KMS-11 (cell line): Measurements from ENCODE around the gene TENM4.

Experiments used
- H2AFZ ChIP-seq: fragments of 200-600 bp; sonication (generic); 2 replicates; pipeline ENCODE4 v1.6.1; 2016; ENCODE audit warnings: antibody characterized with exemption, mixed run types, low read depth
- H3K27ac ChIP-seq: fragments of 200-600 bp; sonication (generic); 2 replicates; pipeline ENCODE4 v1.6.1; 2016; ENCODE audit warnings: mild to moderate bottlenecking, mixed run types
- H3K27me3 ChIP-seq: fragments of 200-600 bp; sonication (generic); 2 replicates; pipeline ENCODE4 v1.6.1; 2017; ENCODE audit warnings: mild to moderate bottlenecking, low read depth, mixed run types, moderate library complexity; ENCODE audit not compliant: insufficient read depth
- H3K36me3 ChIP-seq: fragments of 200-600 bp; sonication (generic); 2 replicates; pipeline ENCODE4 v1.6.1; 2017; ENCODE audit warnings: mild to moderate bottlenecking, mixed run types; ENCODE audit not compliant: insufficient read depth
- H3K4me1 ChIP-seq: fragments of 200-600 bp; sonication (generic); 2 replicates; pipeline ENCODE4 v1.6.1; 2016; ENCODE audit warnings: mild to moderate bottlenecking, low read depth, mixed run types; ENCODE audit not compliant: poor library complexity, severe bottlenecking
- H3K4me2 ChIP-seq: fragments of 200-600 bp; sonication (generic); 2 replicates; pipeline ENCODE4 v1.7.0; 2016; ENCODE audit warnings: mild to moderate bottlenecking, mixed run types
- H3K4me3 ChIP-seq: fragments of 200-600 bp; sonication (generic); IDR thresholded peaks from 2 replicates; pipeline ENCODE4 v1.6.1; 2017; ENCODE audit warnings: low read depth, low read length, mixed read lengths; ENCODE audit not compliant: insufficient read depth
- H3K79me2 ChIP-seq: fragments of 200-600 bp; sonication (generic); 2 replicates; pipeline ENCODE4 v1.6.1; 2016; ENCODE audit warnings: low read depth, mixed run types; ENCODE audit not compliant: insufficient read depth
- H3K9ac ChIP-seq: fragments of 200-600 bp; sonication (generic); 2 replicates; pipeline ENCODE4 v1.6.1; 2016; ENCODE audit warnings: mild to moderate bottlenecking, mixed run types
- H4K20me1 ChIP-seq: fragments of 200-600 bp; sonication (generic); 2 replicates; pipeline ENCODE4 v1.6.1; 2016; ENCODE audit warnings: mild to moderate bottlenecking, mixed run types; ENCODE audit not compliant: insufficient read depth
- TF ChIP-seq, protein P1 (sequence below): fragments of 200-600 bp; sonication (generic); conservative IDR thresholded peaks from 2 replicates; pipeline ENCODE4 v1.6.1; 2017; ENCODE audit warnings: low read depth, mild to moderate bottlenecking, antibody characterized with exemption, low read length, moderate library complexity, mixed read lengths

Gene TENM4

GRCh38 chr11:79396001-79396400 lies 44.8 kb downstream of the TENM4 start:
- TF ChIP-seq, protein P1, sequence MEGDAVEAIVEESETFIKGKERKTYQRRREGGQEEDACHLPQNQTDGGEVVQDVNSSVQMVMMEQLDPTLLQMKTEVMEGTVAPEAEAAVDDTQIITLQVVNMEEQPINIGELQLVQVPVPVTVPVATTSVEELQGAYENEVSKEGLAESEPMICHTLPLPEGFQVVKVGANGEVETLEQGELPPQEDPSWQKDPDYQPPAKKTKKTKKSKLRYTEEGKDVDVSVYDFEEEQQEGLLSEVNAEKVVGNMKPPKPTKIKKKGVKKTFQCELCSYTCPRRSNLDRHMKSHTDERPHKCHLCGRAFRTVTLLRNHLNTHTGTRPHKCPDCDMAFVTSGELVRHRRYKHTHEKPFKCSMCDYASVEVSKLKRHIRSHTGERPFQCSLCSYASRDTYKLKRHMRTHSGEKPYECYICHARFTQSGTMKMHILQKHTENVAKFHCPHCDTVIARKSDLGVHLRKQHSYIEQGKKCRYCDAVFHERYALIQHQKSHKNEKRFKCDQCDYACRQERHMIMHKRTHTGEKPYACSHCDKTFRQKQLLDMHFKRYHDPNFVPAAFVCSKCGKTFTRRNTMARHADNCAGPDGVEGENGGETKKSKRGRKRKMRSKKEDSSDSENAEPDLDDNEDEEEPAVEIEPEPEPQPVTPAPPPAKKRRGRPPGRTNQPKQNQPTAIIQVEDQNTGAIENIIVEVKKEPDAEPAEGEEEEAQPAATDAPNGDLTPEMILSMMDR, result no peak
- Histone ChIP-seq H4K20me1 (no peaks in the 10 kb centered on the region), H3K27me3 (no peaks in the 10 kb centered on the region), H3K4me3 (no peak overlapping the region), H2AFZ (no peak overlapping the region), H3K79me2 (no peaks in the 10 kb centered on the region), H3K4me1 (no peaks in the 10 kb centered on the region), H3K9ac (no peak overlapping the region), H3K36me3 (no peaks in the 10 kb centered on the region), H3K27ac (no peak overlapping the region), H3K4me2 (no peak overlapping the region)

GRCh38 chr11:79393362-79394043 lies 47.3 kb downstream of the TENM4 start:
- no peaks in the 10 kb centered on the region for H3K79me2 ChIP-seq
- no peaks in the 10 kb centered on the region for H3K4me1 ChIP-seq
- TF ChIP-seq, protein P1, result no peak
- no peak overlapping the region for H3K4me3 ChIP-seq
- H3K27ac ChIP-seq, result no peak overlapping the region
- H3K36me3 ChIP-seq, result no peaks in the 10 kb centered on the region
- no peak overlapping the region for H3K9ac ChIP-seq
- no peak overlapping the region for H2AFZ ChIP-seq
- H3K4me2 ChIP-seq, result no peak overlapping the region
- H4K20me1 ChIP-seq, result no peaks in the 10 kb centered on the region
- H3K27me3 ChIP-seq, result no peaks in the 10 kb centered on the region

- H3K27ac ChIP-seq, result no peak overlapping the region
- H3K4me3 ChIP-seq, result no peak overlapping the region
- H3K79me2 ChIP-seq, result no peaks in the 10 kb centered on the region
- H4K20me1 ChIP-seq, result no peaks in the 10 kb centered on the region
- H3K27me3 ChIP-seq, result no peaks in the 10 kb centered on the region
- H3K9ac ChIP-seq, result no peak overlapping the region
- TF ChIP-seq, protein P1, result no peak
- H3K36me3 ChIP-seq, result no peaks in the 10 kb centered on the region
- H3K4me2 ChIP-seq, result no peak overlapping the region
- H3K4me1 ChIP-seq, result no peaks in the 10 kb centered on the region
- no peak overlapping the region for H2AFZ ChIP-seq
These were observed 48.7 kb downstream of the TENM4 start for GRCh38 chr11:79392161-79392560.

- Histone ChIP-seq H2AFZ (no peak overlapping the region), H3K36me3 (no peaks in the 10 kb centered on the region), H3K79me2 (no peaks in the 10 kb centered on the region), H3K9ac (no peak overlapping the region), H3K4me2 (no peak overlapping the region), H3K4me1 (no peaks in the 10 kb centered on the region), H3K27ac (no peak overlapping the region), H4K20me1 (no peaks in the 10 kb centered on the region), H3K4me3 (no peak overlapping the region), H3K27me3 (no peaks in the 10 kb centered on the region)
- TF ChIP-seq, protein P1, result no peak
These were observed 49.9 kb downstream of the TENM4 start for GRCh38 chr11:79390923-79391322.
